Measurements from ENCODE around the gene RTL10.

RTL10 gene

DNA sequence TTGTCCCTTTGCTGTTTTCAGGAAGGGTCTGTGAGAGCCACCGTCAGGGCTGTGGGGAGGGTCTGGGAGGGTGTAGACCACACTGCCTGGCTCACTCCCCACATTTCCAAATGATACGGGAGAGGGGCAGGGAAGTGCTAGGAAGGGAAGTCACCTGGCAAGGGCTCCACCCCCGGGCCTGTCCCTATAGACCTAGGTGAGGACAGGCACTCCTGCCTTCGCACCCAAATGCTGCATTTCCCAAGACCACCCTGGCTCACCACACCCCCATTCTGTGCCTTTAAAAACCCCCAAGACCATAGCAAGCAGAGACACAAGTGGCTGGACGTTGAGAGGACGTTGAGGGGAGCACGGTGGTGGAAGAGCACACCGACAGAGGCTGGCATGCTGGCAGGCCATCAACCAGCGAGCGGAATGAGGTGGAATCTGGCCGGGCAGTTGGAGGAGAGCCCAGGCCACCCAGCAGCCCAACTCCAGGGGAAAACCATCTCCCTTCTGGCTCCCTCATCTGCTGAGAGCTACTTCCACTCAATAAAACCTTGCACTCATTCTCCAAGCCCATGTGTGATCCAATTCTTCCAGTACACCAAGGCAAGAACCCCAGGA lies 45.7 kb downstream of the RTL10 start:
- DNase-seq (ENCODE audit: low spot score): no peak

- no peak for DNase-seq (ENCODE audit: low spot score)
These were observed 46.5 kb downstream of the RTL10 start for GRCh38 chr22:19807914-19808872.

DNA sequence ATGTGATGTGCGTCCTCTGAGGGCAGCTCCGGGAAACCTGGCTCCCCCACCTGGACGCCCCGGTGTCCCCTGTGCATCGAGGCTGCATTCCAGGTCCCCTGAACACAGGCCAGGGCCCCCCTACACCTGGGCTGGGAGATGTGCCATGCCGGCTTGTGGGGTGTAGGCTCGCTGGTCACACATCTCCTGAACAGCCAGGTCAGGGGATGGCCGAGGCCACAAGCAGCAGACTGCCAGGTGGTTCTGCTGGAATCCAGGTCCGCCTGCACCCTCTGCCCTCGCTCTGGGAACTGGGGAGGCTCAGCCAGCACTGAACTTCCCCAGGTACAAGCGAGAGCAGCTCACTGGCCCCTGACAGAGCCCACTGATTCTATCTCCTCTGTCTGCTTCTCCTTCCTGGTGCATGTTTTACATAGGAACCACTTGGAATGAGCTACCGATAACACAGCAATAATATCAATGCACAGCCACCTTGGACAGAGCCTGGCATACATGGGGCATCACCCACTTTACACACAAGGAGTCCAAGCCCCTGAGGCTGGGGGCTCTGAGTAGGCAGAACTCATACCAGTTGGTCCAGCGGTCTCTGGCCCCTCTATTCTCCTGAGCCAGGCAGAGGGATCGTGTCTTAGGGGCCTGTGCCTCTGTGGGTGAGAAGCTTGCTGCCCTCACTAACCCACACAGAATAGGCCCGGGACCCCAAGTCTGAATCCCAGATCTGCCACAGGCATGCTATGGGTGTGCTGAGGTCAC lies 47.3 kb downstream of the RTL10 start:
- DNase-seq (ENCODE audit: low spot score): no peak

DNA sequence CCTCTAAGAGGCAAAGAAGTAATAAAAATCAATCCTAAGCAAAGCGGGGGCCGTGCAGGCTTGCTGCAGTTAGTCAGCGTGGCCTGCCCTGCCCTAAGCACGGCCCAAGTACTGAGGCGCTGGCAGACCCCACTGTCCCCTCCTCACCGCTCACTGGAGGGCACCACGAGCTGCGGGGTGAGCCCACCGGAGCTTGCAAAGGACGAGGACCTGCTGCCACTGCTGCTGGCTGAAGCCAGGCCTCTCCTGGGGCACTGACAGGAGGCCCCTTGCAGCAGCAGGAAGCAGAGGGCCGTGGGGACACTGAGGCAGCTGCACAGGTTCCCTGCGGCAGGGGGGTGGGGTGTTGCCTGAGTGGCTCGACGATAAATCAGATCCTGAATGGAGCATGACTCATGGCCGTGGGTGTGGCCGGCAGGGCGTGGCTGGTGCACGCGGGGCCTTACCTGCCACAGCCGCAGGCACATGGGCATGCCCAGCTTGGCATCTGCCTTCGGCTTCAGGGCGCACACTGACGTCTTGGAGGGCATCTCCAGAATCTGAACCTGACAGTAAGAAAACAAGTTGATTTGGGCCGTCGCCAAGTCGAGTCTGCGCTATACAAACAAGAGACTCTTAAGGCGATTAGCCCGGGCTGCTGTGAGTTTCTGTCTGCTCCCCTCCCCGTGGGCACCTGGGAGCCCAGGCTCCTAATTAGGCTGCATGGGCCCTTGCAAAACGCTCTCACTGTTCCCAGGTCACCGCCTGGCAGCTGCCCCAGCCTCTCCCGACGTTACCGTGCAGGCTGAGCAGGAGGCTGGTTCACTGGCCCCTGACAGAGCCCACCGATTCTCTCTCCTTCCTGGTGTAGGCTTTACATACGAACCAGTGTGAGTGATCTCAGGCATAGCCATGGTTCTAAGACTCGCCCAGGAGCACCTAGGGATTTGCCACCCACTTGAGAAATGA lies 48.2 kb downstream of the RTL10 start:
- DNase-seq (ENCODE audit: low spot score): no peak

DNA sequence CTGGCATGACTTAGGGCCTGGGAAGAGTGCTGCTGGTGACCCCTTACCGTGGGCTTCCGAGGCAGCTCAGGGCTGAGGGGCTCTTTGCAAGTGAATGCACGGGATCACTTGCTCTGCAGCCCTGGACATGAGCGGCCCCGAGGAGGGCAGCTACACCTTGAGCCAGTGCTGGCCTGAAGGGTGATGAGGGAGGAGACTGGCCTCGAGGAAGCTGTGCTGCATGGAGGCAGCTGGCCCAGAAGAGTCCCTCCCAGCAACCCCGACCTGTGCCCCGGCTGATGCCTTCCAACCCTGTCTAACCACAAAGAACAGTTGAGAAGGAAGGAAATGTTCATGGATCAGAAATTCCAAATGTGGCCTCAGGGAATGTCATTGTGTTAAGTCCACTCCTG lies 48.9 kb downstream of the RTL10 start:
- no peak for DNase-seq (ENCODE audit: low spot score)

Data from CD4-positive, alpha-beta T cell treated with Interleukin-2 at 100 ng/mL for 4 hours (primary cell).